ENCODE data around the gene SLC44A4.
A peak's percentile ranks its signal among the peaks of the same experiment; 100 is the strongest.

The SLC44A4 gene

GRCh38 chr6:31901953-31902643 lies 23.3 kb upstream of the SLC44A4 start, which contains the start of gene ZBTB12:
Gene ZBTB12 (minus strand): TSS chr6:31902086. CDS start chr6:31901305, 781 bp downstream.
- peak; percentile 74 to 81 (median 77) for DNase-seq
- peak within 1 kb of the TSS; percentile 70 for H3K27ac ChIP-seq (ENCODE audit: insufficient read depth, low read length, poor library complexity, severe bottlenecking)
- no peaks in the 10 kb centered on the region for H3K9me3 ChIP-seq (ENCODE audit: control insufficient read depth, low read length)
- H3K4me1 ChIP-seq (ENCODE audit: control insufficient read depth, insufficient read depth, low read length, poor library complexity, severe bottlenecking): peaks cover 12% of the 10 kb centered on the region
- no peaks in the 10 kb centered on the region for H3K36me3 ChIP-seq (ENCODE audit: control insufficient read depth, insufficient read depth, low read length)
- H3K27me3 ChIP-seq (replicated peaks; ENCODE audit: control insufficient read depth, insufficient read depth, low read length, poor library complexity, severe bottlenecking): no peaks in the 10 kb centered on the region
- H3K4me3 ChIP-seq (ENCODE audit: insufficient read depth, low read depth, low read length, poor library complexity, severe bottlenecking): peak within 1 kb of the TSS; percentile 60

- Histone ChIP-seq H3K27ac (ENCODE audit: insufficient read depth, low read length, poor library complexity, severe bottlenecking) (peak overlapping the region; percentile 70), H3K27me3 (replicated peaks; ENCODE audit: control insufficient read depth, insufficient read depth, low read length, poor library complexity, severe bottlenecking) (no peaks in the 10 kb centered on the region), H3K4me3 (ENCODE audit: insufficient read depth, low read depth, low read length, poor library complexity, severe bottlenecking) (peak overlapping the region; percentile 60), H3K36me3 (ENCODE audit: control insufficient read depth, insufficient read depth, low read length) (no peaks in the 10 kb centered on the region), H3K4me1 (ENCODE audit: control insufficient read depth, insufficient read depth, low read length, poor library complexity, severe bottlenecking) (peaks cover 18% of the 10 kb centered on the region), H3K9me3 (ENCODE audit: control insufficient read depth, low read length) (no peaks in the 10 kb centered on the region)
- DNase-seq: peak in 2 of 3 donors; percentile 34 to 53
These were observed 22.7 kb upstream of the SLC44A4 start for GRCh38 chr6:31901415-31901952.

GRCh38 chr6:31900917-31901414 lies 22.2 kb upstream of the SLC44A4 start:
- no peaks in the 10 kb centered on the region for H3K36me3 ChIP-seq (ENCODE audit: control insufficient read depth, insufficient read depth, low read length)
- H3K27me3 ChIP-seq (replicated peaks; ENCODE audit: control insufficient read depth, insufficient read depth, low read length, poor library complexity, severe bottlenecking): no peaks in the 10 kb centered on the region
- peak overlapping the region; percentile 70 for H3K27ac ChIP-seq (ENCODE audit: insufficient read depth, low read length, poor library complexity, severe bottlenecking)
- H3K4me1 ChIP-seq (ENCODE audit: control insufficient read depth, insufficient read depth, low read length, poor library complexity, severe bottlenecking): peaks cover 22% of the 10 kb centered on the region
- H3K9me3 ChIP-seq (ENCODE audit: control insufficient read depth, low read length): no peaks in the 10 kb centered on the region
- no peak for DNase-seq
- peak overlapping the region; percentile 60 for H3K4me3 ChIP-seq (ENCODE audit: insufficient read depth, low read depth, low read length, poor library complexity, severe bottlenecking)

GRCh38 chr6:31899882-31900722 lies 21.3 kb upstream of the SLC44A4 start:
- H3K27ac ChIP-seq (ENCODE audit: insufficient read depth, low read length, poor library complexity, severe bottlenecking): no peak overlapping the region
- no peaks in the 10 kb centered on the region for H3K9me3 ChIP-seq (ENCODE audit: control insufficient read depth, low read length)
- H3K36me3 ChIP-seq (ENCODE audit: control insufficient read depth, insufficient read depth, low read length): peaks cover 3% of the 10 kb centered on the region
- H3K27me3 ChIP-seq (replicated peaks; ENCODE audit: control insufficient read depth, insufficient read depth, low read length, poor library complexity, severe bottlenecking): no peaks in the 10 kb centered on the region
- peaks cover 22% of the 10 kb centered on the region for H3K4me1 ChIP-seq (ENCODE audit: control insufficient read depth, insufficient read depth, low read length, poor library complexity, severe bottlenecking)
- no peak for DNase-seq
- H3K4me3 ChIP-seq (ENCODE audit: insufficient read depth, low read depth, low read length, poor library complexity, severe bottlenecking): no peak overlapping the region

GRCh38 chr6:31899215-31899614 lies 20.4 kb upstream of the SLC44A4 start:
- Histone ChIP-seq H3K27ac (ENCODE audit: insufficient read depth, low read length, poor library complexity, severe bottlenecking) (no peak overlapping the region), H3K27me3 (replicated peaks; ENCODE audit: control insufficient read depth, insufficient read depth, low read length, poor library complexity, severe bottlenecking) (no peaks in the 10 kb centered on the region), H3K4me1 (ENCODE audit: control insufficient read depth, insufficient read depth, low read length, poor library complexity, severe bottlenecking) (peaks cover 22% of the 10 kb centered on the region), H3K9me3 (ENCODE audit: control insufficient read depth, low read length) (no peaks in the 10 kb centered on the region), H3K4me3 (ENCODE audit: insufficient read depth, low read depth, low read length, poor library complexity, severe bottlenecking) (no peak overlapping the region), H3K36me3 (ENCODE audit: control insufficient read depth, insufficient read depth, low read length) (peaks cover 7% of the 10 kb centered on the region)
- no peak for DNase-seq

GRCh38 chr6:31898383-31899011 lies 19.7 kb upstream of the SLC44A4 start:
- Histone ChIP-seq H3K9me3 (ENCODE audit: control insufficient read depth, low read length) (no peaks in the 10 kb centered on the region), H3K27ac (ENCODE audit: insufficient read depth, low read length, poor library complexity, severe bottlenecking) (peak overlapping the region; percentile 90), H3K4me3 (ENCODE audit: insufficient read depth, low read depth, low read length, poor library complexity, severe bottlenecking) (peak overlapping the region; percentile 93), H3K36me3 (ENCODE audit: control insufficient read depth, insufficient read depth, low read length) (peaks cover 7% of the 10 kb centered on the region), H3K27me3 (replicated peaks; ENCODE audit: control insufficient read depth, insufficient read depth, low read length, poor library complexity, severe bottlenecking) (no peaks in the 10 kb centered on the region), H3K4me1 (ENCODE audit: control insufficient read depth, insufficient read depth, low read length, poor library complexity, severe bottlenecking) (peaks cover 22% of the 10 kb centered on the region)
- DNase-seq: peak in 2 of 3 donors; percentile 16 to 34

- peaks cover 11% of the 10 kb centered on the region for H3K36me3 ChIP-seq (ENCODE audit: control insufficient read depth, insufficient read depth, low read length)
- H3K4me1 ChIP-seq (ENCODE audit: control insufficient read depth, insufficient read depth, low read length, poor library complexity, severe bottlenecking): peaks cover 20% of the 10 kb centered on the region
- H3K27ac ChIP-seq (ENCODE audit: insufficient read depth, low read length, poor library complexity, severe bottlenecking): peak within 1 kb of the TSS; percentile 90
- no peaks in the 10 kb centered on the region for H3K27me3 ChIP-seq (replicated peaks; ENCODE audit: control insufficient read depth, insufficient read depth, low read length, poor library complexity, severe bottlenecking)
- H3K9me3 ChIP-seq (ENCODE audit: control insufficient read depth, low read length): no peaks in the 10 kb centered on the region
- peak; percentile 65 to 78 (median 74) for DNase-seq
- H3K4me3 ChIP-seq (ENCODE audit: insufficient read depth, low read depth, low read length, poor library complexity, severe bottlenecking): peak within 1 kb of the TSS; percentile 93
These were observed 19.0 kb upstream of the SLC44A4 start, which contains the start of gene EHMT2 for GRCh38 chr6:31897612-31898382. Gene EHMT2 (minus strand): TSS chr6:31897698. CDS start chr6:31897677, 21 bp downstream.

GRCh38 chr6:31896856-31897611 lies 18.2 kb upstream of the SLC44A4 start:
- Histone ChIP-seq H3K4me1 (ENCODE audit: control insufficient read depth, insufficient read depth, low read length, poor library complexity, severe bottlenecking) (peaks cover 17% of the 10 kb centered on the region), H3K36me3 (ENCODE audit: control insufficient read depth, insufficient read depth, low read length) (peaks cover 19% of the 10 kb centered on the region), H3K9me3 (ENCODE audit: control insufficient read depth, low read length) (no peaks in the 10 kb centered on the region), H3K4me3 (ENCODE audit: insufficient read depth, low read depth, low read length, poor library complexity, severe bottlenecking) (peak overlapping the region; percentile 76), H3K27ac (ENCODE audit: insufficient read depth, low read length, poor library complexity, severe bottlenecking) (peak overlapping the region; percentile 90), H3K27me3 (replicated peaks; ENCODE audit: control insufficient read depth, insufficient read depth, low read length, poor library complexity, severe bottlenecking) (no peaks in the 10 kb centered on the region)
- DNase-seq: peak in 1 of 3 donors; percentile 8

Data from effector memory CD4-positive, alpha-beta T cell (primary cell).